K562 (cell line): Measurements from ENCODE around the gene UFSP2. TPM values are rescaled to one million over a fixed set of nuclear protein-coding genes. Genes with fewer than 3 reads are reported as not detected.

ENCODE experiments used
- ATF2 ChIP-seq: sonication (generic); formaldehyde crosslinking; IDR thresholded peaks from 2 replicates; pipeline ENCODE4 v1.8.1; 2022; ENCODE audit warnings: missing genetic modification reagents
- E2F1 ChIP-seq: sonication (generic); formaldehyde crosslinking; IDR thresholded peaks from 2 replicates; pipeline ENCODE4 v1.8.1; 2023; ENCODE audit warnings: mild to moderate bottlenecking, missing genetic modification reagents, moderate library complexity
- E2F5 ChIP-seq: sonication (generic); formaldehyde crosslinking; IDR thresholded peaks from 2 replicates; pipeline ENCODE4 v1.8.0; 2022; ENCODE audit warnings: mild to moderate bottlenecking, missing genetic modification reagents
- EGR1 ChIP-seq: fragments of 450-650 bp; conservative IDR thresholded peaks from 2 replicates; pipeline ENCODE4 v1.6.1; 2017; ENCODE audit warnings: mild to moderate bottlenecking
- HCFC1 ChIP-seq: IDR thresholded peaks from 2 replicates; pipeline ENCODE4 v1.6.1; 2012; ENCODE audit warnings: low read depth, low read length, improper control_type of control experiment
- HNRNPL ChIP-seq: fragments of 200-400 bp; formaldehyde crosslinking; IDR thresholded peaks from 2 replicates; pipeline ENCODE4 v1.6.1; 2017; ENCODE audit warnings: low read depth, mild to moderate bottlenecking, low read length
- LCOR ChIP-seq: sonication (generic); formaldehyde crosslinking; IDR thresholded peaks from 2 replicates; pipeline ENCODE4 v1.8.0; 2022; ENCODE audit warnings: mild to moderate bottlenecking, missing genetic modification reagents
- MXI1 ChIP-seq: IDR thresholded peaks from 2 replicates; pipeline ENCODE4 v1.6.1; 2011; ENCODE audit warnings: low read depth, mild to moderate bottlenecking, improper control_type of control experiment, low read length
- MYC ChIP-seq, 2 experiments: fragments of 250-450 bp in 1 of 2; sonication (Bioruptor Pico) in 1 of 2; IDR thresholded peaks; 2 replicates each; pipeline versions ENCODE4 v1.5.1 to v1.6.1; 2012 to 2021; ENCODE audit warnings: low read depth in 2 of 2, borderline replicate concordance in 1 of 2, improper control_type of control experiment in 1 of 2, low read length in 1 of 2, mild to moderate bottlenecking in 1 of 2, moderate library complexity in 1 of 2
- MYNN ChIP-seq, 2 experiments: sonication (generic); formaldehyde crosslinking in 1 of 2; IDR thresholded peaks; 2 replicates each; pipeline versions ENCODE4 v1.5.0 to v1.6.1; 2016 to 2020; ENCODE audit warnings: antibody characterized with exemption in 1 of 2, missing genetic modification reagents in 1 of 2
- RFX7 ChIP-seq: fragments of 250-450 bp; sonication (Bioruptor Pico); IDR thresholded peaks from 2 replicates; pipeline ENCODE4 v1.5.1; 2021; ENCODE audit warnings: mild to moderate bottlenecking
- TAF7 ChIP-seq: fragments of 450-650 bp; IDR thresholded peaks from 2 replicates; pipeline ENCODE4 v1.6.1; 2016; ENCODE audit warnings: missing genetic modification characterization, missing compliant biosample characterization
- TRIM24 ChIP-seq, 2 experiments: fragments of 450-650 bp; IDR thresholded peaks; 2 replicates each; pipeline ENCODE4 v1.6.1; 2016
- XRCC5 ChIP-seq: fragments of 200-400 bp; formaldehyde crosslinking; IDR thresholded peaks from 2 replicates; pipeline ENCODE4 v1.6.1; 2017; ENCODE audit warnings: low read depth, mild to moderate bottlenecking, low read length
- ZNF282 ChIP-seq: sonication (generic); formaldehyde crosslinking; IDR thresholded peaks from 2 replicates; pipeline ENCODE4 v1.8.1; 2023; ENCODE audit warnings: missing genetic modification reagents
- ZNF518B ChIP-seq: fragments of 250-450 bp; sonication (Bioruptor Pico); IDR thresholded peaks from 2 replicates; pipeline ENCODE4 v1.5.0; 2021; ENCODE audit warnings: mild to moderate bottlenecking, moderate library complexity
- polyA plus RNA-seq, 8 experiments: library from polyadenylated mRNA; depleted of rRNA in 4 of 8; stranded (reverse) in 5 of 8; unstranded in 3 of 8; fragments of >200 nt; fragmentation: Nextera tagmentation in 2 of 8; fragmentation: Illumina TruSeq in 1 of 8; extraction: Ambion mirVana in 2 of 8; extraction: Trizol in 1 of 8; gene quantifications; 2 replicates each; pipeline versions ENCODE4 v1.2.1 to v1.2.3, GENCODE V29; 2011 to 2014; ENCODE audit warnings: inconsistent platforms in 1 of 8, missing spikeins in 1 of 8
- total RNA-seq, 7 experiments: library from RNA; depleted of rRNA in 6 of 7; stranded (reverse); fragments of >200 nt in 6 of 7; fragmentation: Illumina TruSeq in 2 of 7; extraction: Trizol in 2 of 7; gene quantifications; 2 replicates each; pipeline versions ENCODE4 v1.2.1 to v1.2.3, GENCODE V29; 2011 to 2021; ENCODE audit warnings: low replicate concordance in 1 of 7

The UFSP2 gene
- total and polyA plus RNA-seq, 9 of the 15 experiments (the other 6 are each of a cell fraction or from before 2014, with no cell fraction given): 20.1 to 55.8 (median 26.6) TPM

GRCh38 chr4:185425647-185426352, at the start of gene UFSP2 (continued):
- no peak for TF ChIP-seq ZNF518B
- TF ChIP-seq ATF2 (CRISPR knock-in tag): peak; percentile 85
- TF ChIP-seq HNRNPL: no peak
- TF ChIP-seq TAF7 (tag): peak; percentile 70; the same call in 1 of the 2 replicates
- no peak for TF ChIP-seq RFX7 (CRISPR knock-in tag)
- TF ChIP-seq MYC (IDR thresholded peaks at IDR 0.05; ENCODE audit: low read depth, low read length): peak; percentile 57
- no peak for TF ChIP-seq MYC (CRISPR knock-in tag; IDR thresholded peaks at IDR 0.05; ENCODE audit: borderline replicate concordance, low read depth)
- TF ChIP-seq XRCC5: peak; percentile 68; the same call in 1 of the 2 replicates
- TF ChIP-seq MYNN (IDR thresholded peaks at IDR 0.05): 0 out of 2 replicates have a peak, but pooled peaks have one; percentile 38
- no peak for TF ChIP-seq MYNN (CRISPR knock-in tag; IDR thresholded peaks at IDR 0.05)
- TF ChIP-seq E2F1 (CRISPR knock-in tag): no peak
- peak; percentile 91 for TF ChIP-seq EGR1
- TF ChIP-seq LCOR: peak; percentile 84
- peak; percentile 39; the same call in 1 of the 2 replicates for TF ChIP-seq E2F5 (CRISPR knock-in tag)
- peak; percentile 94 for TF ChIP-seq MXI1
- no peak for TF ChIP-seq ZNF282
- TF ChIP-seq TRIM24 (IDR thresholded peaks at IDR 0.05): no peak
- peak; percentile 90 for TF ChIP-seq HCFC1
